DOHH2 (cell line): ENCODE results near the gene DOCK10.

Experiments used
- H3F3A ChIP-seq: fragments of 200-600 bp; sonication (generic), shearing (Covaris generic); 2 replicates; pipeline ENCODE4 v1.6.0; 2016; ENCODE audit warnings: antibody characterized with exemption, mild to moderate bottlenecking; ENCODE audit not compliant: control insufficient read depth, insufficient read depth
- H3K27ac ChIP-seq: fragments of 200-600 bp; sonication (generic); 2 replicates; pipeline ENCODE4 v1.5.1; 2014; ENCODE audit warnings: low read depth, mild to moderate bottlenecking, low read length, moderate library complexity
- H3K27me3 ChIP-seq: fragments of 200-600 bp; sonication (generic); 2 replicates; pipeline ENCODE4 v1.6.1; 2014; ENCODE audit warnings: mild to moderate bottlenecking, low read length, mixed read lengths; ENCODE audit not compliant: control insufficient read depth
- H3K36me3 ChIP-seq: fragments of 200-600 bp; sonication (generic); 2 replicates; pipeline ENCODE4 v1.6.1; 2014; ENCODE audit warnings: mild to moderate bottlenecking, low read length, moderate library complexity, mixed read lengths; ENCODE audit not compliant: control insufficient read depth
- H3K4me1 ChIP-seq: fragments of 200-600 bp; sonication (generic); 2 replicates; pipeline ENCODE4 v1.6.1; 2014; ENCODE audit warnings: mild to moderate bottlenecking, low read length, mixed read lengths; ENCODE audit not compliant: control insufficient read depth
- H3K4me2 ChIP-seq: fragments of 200-600 bp; sonication (generic); 2 replicates; pipeline ENCODE4 v1.6.0; 2014; ENCODE audit warnings: mild to moderate bottlenecking, low read length, moderate library complexity
- H3K4me3 ChIP-seq: fragments of 200-600 bp; sonication (generic); 2 replicates; pipeline ENCODE4 v1.5.1; 2014; ENCODE audit warnings: mild to moderate bottlenecking, low read length, mixed read lengths
- H3K79me2 ChIP-seq: fragments of 200-600 bp; sonication (generic); 2 replicates; pipeline ENCODE4 v1.6.1; 2014; ENCODE audit warnings: mild to moderate bottlenecking, low read length, mixed read lengths; ENCODE audit not compliant: control insufficient read depth
- H3K9me2 ChIP-seq: fragments of 200-600 bp; sonication (generic); replicated peaks from 2 replicates; pipeline ENCODE4 v1.6.1; 2014; ENCODE audit warnings: mild to moderate bottlenecking, low read length, mixed read lengths; ENCODE audit not compliant: control insufficient read depth
- H3K9me3 ChIP-seq: fragments of 200-600 bp; sonication (generic); 2 replicates; pipeline ENCODE4 v1.6.1; 2014; ENCODE audit warnings: antibody characterized with exemption, low read length, mixed read lengths; ENCODE audit not compliant: control insufficient read depth, insufficient read depth
- H4K20me1 ChIP-seq: fragments of 200-600 bp; sonication (generic); 2 replicates; pipeline ENCODE4 v1.6.0; 2014; ENCODE audit warnings: low read depth, mild to moderate bottlenecking, antibody characterized with exemption, low read length, moderate library complexity; ENCODE audit not compliant: control insufficient read depth, insufficient read depth
- EZH2phosphoT487 ChIP-seq: fragments of 200-600 bp; sonication (generic); IDR thresholded peaks from 2 replicates; pipeline ENCODE4 v1.6.1; 2017; ENCODE audit warnings: borderline replicate concordance, mild to moderate bottlenecking, antibody characterized with exemption, low read length, moderate library complexity, mixed read lengths
- TF ChIP-seq, protein P1 (sequence below): fragments of 200-600 bp; sonication (generic); IDR thresholded peaks from one replicate; pipeline ENCODE4 v1.5.1; 2014; ENCODE audit warnings: antibody characterized with exemption, mild to moderate bottlenecking, low read depth, low read length; ENCODE audit not compliant: poor library complexity, severe bottlenecking

DOCK10 gene

DNA sequence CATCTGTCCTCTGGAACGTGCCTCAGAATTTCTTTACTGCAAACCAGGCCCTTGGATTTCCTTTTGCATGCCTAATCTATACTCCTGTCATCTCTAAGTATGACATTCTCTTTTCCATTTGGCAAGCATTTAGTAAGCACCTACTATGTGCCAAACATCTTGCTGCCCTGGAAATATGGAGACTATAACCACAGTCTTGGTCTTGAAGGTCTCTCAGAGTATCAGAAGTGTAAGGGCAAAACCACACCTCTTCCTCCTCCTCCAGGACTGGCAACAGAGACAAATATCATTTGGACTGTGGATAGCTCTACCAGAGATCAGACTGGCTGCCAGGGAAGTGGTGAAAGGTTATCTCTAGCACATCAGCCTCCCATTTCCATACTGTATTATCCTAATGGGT, 11.4 kb downstream of the DOCK10 start:
- TF ChIP-seq EZH2phosphoT487 = no peak
- TF ChIP-seq, protein P1, sequence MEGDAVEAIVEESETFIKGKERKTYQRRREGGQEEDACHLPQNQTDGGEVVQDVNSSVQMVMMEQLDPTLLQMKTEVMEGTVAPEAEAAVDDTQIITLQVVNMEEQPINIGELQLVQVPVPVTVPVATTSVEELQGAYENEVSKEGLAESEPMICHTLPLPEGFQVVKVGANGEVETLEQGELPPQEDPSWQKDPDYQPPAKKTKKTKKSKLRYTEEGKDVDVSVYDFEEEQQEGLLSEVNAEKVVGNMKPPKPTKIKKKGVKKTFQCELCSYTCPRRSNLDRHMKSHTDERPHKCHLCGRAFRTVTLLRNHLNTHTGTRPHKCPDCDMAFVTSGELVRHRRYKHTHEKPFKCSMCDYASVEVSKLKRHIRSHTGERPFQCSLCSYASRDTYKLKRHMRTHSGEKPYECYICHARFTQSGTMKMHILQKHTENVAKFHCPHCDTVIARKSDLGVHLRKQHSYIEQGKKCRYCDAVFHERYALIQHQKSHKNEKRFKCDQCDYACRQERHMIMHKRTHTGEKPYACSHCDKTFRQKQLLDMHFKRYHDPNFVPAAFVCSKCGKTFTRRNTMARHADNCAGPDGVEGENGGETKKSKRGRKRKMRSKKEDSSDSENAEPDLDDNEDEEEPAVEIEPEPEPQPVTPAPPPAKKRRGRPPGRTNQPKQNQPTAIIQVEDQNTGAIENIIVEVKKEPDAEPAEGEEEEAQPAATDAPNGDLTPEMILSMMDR = no peak

DNA sequence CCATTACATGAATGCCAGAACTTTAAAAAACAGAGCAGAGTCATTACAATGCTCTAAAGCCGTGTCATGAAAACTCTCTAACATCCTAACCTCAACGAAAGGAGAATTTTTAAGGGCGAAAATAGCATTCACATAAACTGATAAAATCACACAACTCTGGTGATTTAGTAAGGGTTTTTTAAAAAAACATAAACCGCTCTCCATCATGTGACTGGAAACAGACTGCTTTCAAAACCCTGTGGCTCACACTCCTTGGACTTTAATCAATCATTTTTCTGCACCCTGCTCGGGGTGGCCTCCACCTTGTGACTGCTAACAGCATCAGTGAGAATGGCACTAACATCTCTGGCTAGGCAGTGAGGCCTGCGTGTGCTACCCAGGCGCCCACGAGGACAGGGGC, 12.1 kb downstream of the DOCK10 start:
- Histone ChIP-seq H3K4me1 (no peaks in the 10 kb centered on the region), H3K79me2 (no peaks in the 10 kb centered on the region), H3F3A (no peaks in the 10 kb centered on the region), H3K27ac (no peak overlapping the region), H3K36me3 (no peaks in the 10 kb centered on the region), H3K9me2 (no peaks in the 10 kb centered on the region), H4K20me1 (no peaks in the 10 kb centered on the region), H3K9me3 (no peaks in the 10 kb centered on the region), H3K4me3 (no peak overlapping the region), H3K4me2 (no peak overlapping the region), H3K27me3 (no peaks in the 10 kb centered on the region)
- no peak for TF ChIP-seq EZH2phosphoT487
- TF ChIP-seq, protein P1 = no peak

More for the DNA sequence above, 11.4 kb downstream of the DOCK10 start:
- no peaks in the 10 kb centered on the region for H3F3A ChIP-seq
- H3K9me2 ChIP-seq = no peaks in the 10 kb centered on the region
- no peak overlapping the region for H3K4me2 ChIP-seq
- no peaks in the 10 kb centered on the region for H3K9me3 ChIP-seq
- H3K36me3 ChIP-seq = no peaks in the 10 kb centered on the region
- H3K27ac ChIP-seq = no peak overlapping the region
- H3K4me3 ChIP-seq = no peak overlapping the region
- H3K4me1 ChIP-seq = no peaks in the 10 kb centered on the region
- no peaks in the 10 kb centered on the region for H4K20me1 ChIP-seq
- H3K79me2 ChIP-seq = no peaks in the 10 kb centered on the region
- H3K27me3 ChIP-seq = no peaks in the 10 kb centered on the region

DNA sequence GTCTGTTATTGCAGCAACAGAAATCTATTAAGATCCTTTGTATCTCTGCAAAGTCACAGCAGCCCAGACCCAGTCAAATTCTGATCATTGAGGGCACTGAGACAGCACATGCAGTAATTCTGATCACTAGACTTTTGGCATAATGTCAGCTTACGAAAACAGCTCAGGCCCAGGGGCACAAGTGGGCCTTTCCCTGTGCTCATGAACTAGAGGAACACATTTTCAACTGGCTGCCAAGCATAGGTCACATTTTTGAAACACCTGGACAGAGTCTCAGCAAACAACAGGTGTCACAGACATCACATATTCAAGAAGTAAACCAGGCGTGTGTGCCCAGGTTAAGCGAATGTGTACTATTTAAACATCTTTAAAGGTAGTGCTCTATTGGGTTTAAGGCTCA, 13.7 kb downstream of the DOCK10 start:
- Histone ChIP-seq H3K27ac (no peak overlapping the region), H3K79me2 (no peaks in the 10 kb centered on the region)

More for the DNA sequence above, 13.7 kb downstream of the DOCK10 start:
- no peaks in the 10 kb centered on the region for H3K36me3 ChIP-seq
- H4K20me1 ChIP-seq = no peaks in the 10 kb centered on the region
- TF ChIP-seq, protein P1 = no peak
- no peak for TF ChIP-seq EZH2phosphoT487
- no peaks in the 10 kb centered on the region for H3F3A ChIP-seq
- no peaks in the 10 kb centered on the region for H3K27me3 ChIP-seq
- no peaks in the 10 kb centered on the region for H3K9me2 ChIP-seq
- no peak overlapping the region for H3K4me3 ChIP-seq
- H3K9me3 ChIP-seq = no peaks in the 10 kb centered on the region
- no peak overlapping the region for H3K4me2 ChIP-seq
- no peaks in the 10 kb centered on the region for H3K4me1 ChIP-seq
